Thoracic aorta endothelial cell (primary cell): ENCODE measurements around the gene WBP11. TPM values are rescaled to one million over a fixed set of nuclear protein-coding genes. Genes with fewer than 3 reads are reported as not detected.

Experiments used
- total RNA-seq: library from RNA; depleted of rRNA; stranded (reverse); fragments of >200 nt; gene quantifications from 2 replicates; pipeline ENCODE4 v1.2.3, GENCODE V29; 2012

WBP11 gene
- total RNA-seq, result 30.6 and 37.0 TPM in 2 replicates

DNA sequence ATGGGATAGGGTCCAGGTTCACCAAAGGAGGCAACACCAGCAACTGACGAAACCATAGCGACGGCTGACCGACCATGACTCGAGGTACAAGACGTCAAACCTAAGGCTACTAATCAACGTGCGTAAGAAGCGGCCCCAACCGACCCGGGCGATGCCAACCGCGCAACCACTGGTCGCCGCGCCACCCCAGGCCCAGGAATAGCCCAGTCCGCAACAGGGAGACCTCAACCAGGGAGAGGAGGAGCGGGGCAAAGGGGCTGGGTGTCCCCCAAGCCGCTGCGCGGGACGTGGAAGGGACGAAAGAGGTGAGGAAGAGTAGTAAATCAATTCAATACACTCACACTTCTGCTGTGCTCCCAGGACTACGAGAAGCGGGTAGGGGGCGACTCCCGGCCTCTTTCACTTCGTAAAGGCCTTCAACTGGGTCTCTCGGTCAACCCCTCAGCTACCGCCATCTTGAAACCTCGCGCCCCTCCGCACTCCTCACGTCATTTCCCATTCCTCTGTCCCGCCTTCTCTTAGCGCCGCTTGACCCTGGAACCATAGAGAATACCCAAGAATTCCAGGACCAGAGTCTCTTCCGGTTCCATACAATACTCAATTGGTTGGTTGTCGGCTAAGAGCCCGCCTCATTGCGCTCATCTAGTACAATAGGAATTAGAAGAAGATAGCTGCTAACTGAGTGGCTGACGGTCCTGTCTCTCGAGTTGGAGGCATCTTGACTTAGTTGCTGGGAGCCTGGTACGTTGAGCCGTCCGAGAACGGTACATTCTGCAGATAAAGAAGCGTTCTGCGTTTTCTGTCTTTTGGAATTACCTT, at the start of gene WBP11, which contains the start of gene C12orf60:
WBP11 (minus strand) TSS at position 468 of the 819 bp plus-strand sequence. CDS start 2,095 bp downstream, outside the sequence.
C12orf60 (plus strand) TSS at position 660 of the 819 bp plus-strand sequence. CDS start 19,266 bp downstream, outside the sequence.

GRCh38 chr12:14843425-14843887, 40.2 kb upstream of the WBP11 start, which contains the start of gene ART4:
TSS of gene ART4 (minus strand) at chr12:14843526. CDS start at chr12:14843113, 413 bp downstream.

DNA sequence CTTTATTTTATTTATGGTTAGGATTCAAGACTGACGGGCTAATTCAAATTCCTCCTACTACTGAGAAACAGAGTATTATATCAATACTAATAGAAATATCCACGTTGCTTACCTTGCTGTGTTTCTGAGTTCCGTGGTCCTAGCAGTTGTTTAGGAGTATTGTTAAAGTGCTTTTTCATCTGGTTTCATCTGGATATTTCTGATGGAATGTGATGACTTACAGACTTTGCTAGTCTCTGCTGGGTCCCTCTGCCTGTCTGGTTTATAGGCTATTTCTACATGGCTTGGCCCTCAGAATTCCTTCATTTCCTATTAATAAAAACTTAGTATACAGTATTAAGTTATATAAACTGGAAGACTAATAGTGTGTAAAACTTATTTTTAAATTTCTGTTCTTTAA, 10.7 kb upstream of the WBP11 start, which contains the start of gene SMCO3:
SMCO3 (minus strand) TSS at position 169 of the 400 bp plus-strand sequence. CDS start 7,502 bp downstream, outside the sequence.

Other genes starting within 250 kb of the WBP11 start
- 0.40 and 1.0 TPM in 2 replicates for gene PLBD1, start 235.6 kb downstream of the WBP11 start, total RNA-seq
- gene GUCY2C, start 106.9 kb downstream of the WBP11 start, total RNA-seq, result not detected in 2 replicates
- gene C12orf60, start 192 bp upstream of the WBP11 start, total RNA-seq, result 1.6 TPM in 2 replicates
- 0.13 TPM in 1 of 2 replicates, not detected in the other for gene SMCO3, start 10.7 kb upstream of the WBP11 start, total RNA-seq
- gene ART4, start 40.0 kb upstream of the WBP11 start, total RNA-seq, result 7.0 and 28.2 TPM in 2 replicates
- 76.1 and 104 TPM in 2 replicates for gene MGP, start 82.4 kb upstream of the WBP11 start, total RNA-seq
- 0.66 and 0.72 TPM in 2 replicates for gene ERP27, start 135.1 kb upstream of the WBP11 start, total RNA-seq
- 572 and 717 TPM in 2 replicates for gene ARHGDIB, start 158.1 kb upstream of the WBP11 start, total RNA-seq
- gene PDE6H, start 169.6 kb upstream of the WBP11 start, total RNA-seq, result not detected in 2 replicates